ENCODE measurements around the gene LAMA2. TPM values are rescaled to one million over a fixed set of nuclear protein-coding genes. Genes with fewer than 3 reads are reported as not detected.

Gene LAMA2
- total and polyA plus RNA-seq, 7 donors = 8.8 to 59.0 (median 27.3) TPM

DNA sequence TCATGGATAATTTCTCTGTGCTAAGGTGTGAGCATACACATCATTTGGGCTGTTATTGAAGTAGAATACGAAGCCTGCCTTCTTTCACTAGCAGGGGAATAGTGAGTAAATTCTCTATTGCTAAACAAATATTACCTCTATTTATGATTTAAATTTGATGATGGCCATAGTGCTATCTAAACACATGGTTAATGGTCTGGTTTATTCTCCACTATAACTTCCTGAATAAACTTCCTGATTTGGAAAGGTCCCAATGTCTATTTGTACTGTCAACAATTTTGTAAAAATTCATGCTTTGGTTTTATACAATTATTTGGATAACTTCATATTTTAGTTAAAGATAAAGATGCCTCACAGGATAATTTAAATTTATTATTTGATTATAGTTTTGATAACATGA lies 426.2 kb downstream of the LAMA2 start:
- intact Hi-C loops (cut with DNase I) = no loop called here
- TF ChIP-seq, protein P1, sequence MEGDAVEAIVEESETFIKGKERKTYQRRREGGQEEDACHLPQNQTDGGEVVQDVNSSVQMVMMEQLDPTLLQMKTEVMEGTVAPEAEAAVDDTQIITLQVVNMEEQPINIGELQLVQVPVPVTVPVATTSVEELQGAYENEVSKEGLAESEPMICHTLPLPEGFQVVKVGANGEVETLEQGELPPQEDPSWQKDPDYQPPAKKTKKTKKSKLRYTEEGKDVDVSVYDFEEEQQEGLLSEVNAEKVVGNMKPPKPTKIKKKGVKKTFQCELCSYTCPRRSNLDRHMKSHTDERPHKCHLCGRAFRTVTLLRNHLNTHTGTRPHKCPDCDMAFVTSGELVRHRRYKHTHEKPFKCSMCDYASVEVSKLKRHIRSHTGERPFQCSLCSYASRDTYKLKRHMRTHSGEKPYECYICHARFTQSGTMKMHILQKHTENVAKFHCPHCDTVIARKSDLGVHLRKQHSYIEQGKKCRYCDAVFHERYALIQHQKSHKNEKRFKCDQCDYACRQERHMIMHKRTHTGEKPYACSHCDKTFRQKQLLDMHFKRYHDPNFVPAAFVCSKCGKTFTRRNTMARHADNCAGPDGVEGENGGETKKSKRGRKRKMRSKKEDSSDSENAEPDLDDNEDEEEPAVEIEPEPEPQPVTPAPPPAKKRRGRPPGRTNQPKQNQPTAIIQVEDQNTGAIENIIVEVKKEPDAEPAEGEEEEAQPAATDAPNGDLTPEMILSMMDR (IDR thresholded peaks at IDR 0.05) = no peak
- no peak for DNase-seq
- Histone ChIP-seq H3K4me1 (no peaks in the 10 kb centered on the region), H3K4me3 (no peak overlapping the region), H3K27ac (no peak overlapping the region), H3K27me3 (ENCODE audit: insufficient read depth in 3 of 3, low read length in 2 of 3) (no peaks in the 10 kb centered on the region), H3K36me3 (ENCODE audit: insufficient read depth in 1 of 2, low read depth in 1 of 2) (peaks cover 0 to 8% of the 10 kb centered on the region in 2 donors), H3K9me3 (no peaks in the 10 kb centered on the region)
- WGBS, 3 donors = 96 to 98% (median 97%) methylated on average over 1 of the region's 1 CpG
- no peak for ATAC-seq

DNA sequence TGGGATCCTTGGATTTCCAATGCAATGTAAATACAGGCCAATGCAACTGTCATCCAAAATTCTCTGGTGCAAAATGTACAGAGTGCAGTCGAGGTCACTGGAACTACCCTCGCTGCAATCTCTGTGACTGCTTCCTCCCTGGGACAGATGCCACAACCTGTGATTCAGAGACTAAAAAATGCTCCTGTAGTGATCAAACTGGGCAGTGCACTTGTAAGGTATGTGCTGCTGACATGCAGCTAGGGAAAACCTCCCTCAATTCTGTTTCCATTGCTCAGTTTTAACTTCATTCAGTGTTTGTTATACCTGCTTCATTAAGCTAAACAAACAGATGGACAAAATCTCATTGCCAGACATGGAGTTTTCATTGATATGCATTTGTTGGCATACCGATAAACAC lies 429.9 kb downstream of the LAMA2 start:
- WGBS, 3 donors = 52 to 61% (median 54%) methylated on average over 3 of the region's 3 CpGs
- TF ChIP-seq, protein P1 (IDR thresholded peaks at IDR 0.05) = no peak
- ATAC-seq (no peak), DNase-seq (no peak)
- Histone ChIP-seq H3K9me3 (no peaks in the 10 kb centered on the region), H3K36me3 (ENCODE audit: insufficient read depth in 1 of 2, low read depth in 1 of 2) (peaks cover 0 to 31% of the 10 kb centered on the region in 2 donors), H3K4me3 (no peak overlapping the region), H3K27ac (no peak overlapping the region), H3K4me1 (no peaks in the 10 kb centered on the region), H3K27me3 (ENCODE audit: insufficient read depth in 3 of 3, low read length in 2 of 3) (no peaks in the 10 kb centered on the region)
- intact Hi-C loops (cut with DNase I) = no loop called here

DNA sequence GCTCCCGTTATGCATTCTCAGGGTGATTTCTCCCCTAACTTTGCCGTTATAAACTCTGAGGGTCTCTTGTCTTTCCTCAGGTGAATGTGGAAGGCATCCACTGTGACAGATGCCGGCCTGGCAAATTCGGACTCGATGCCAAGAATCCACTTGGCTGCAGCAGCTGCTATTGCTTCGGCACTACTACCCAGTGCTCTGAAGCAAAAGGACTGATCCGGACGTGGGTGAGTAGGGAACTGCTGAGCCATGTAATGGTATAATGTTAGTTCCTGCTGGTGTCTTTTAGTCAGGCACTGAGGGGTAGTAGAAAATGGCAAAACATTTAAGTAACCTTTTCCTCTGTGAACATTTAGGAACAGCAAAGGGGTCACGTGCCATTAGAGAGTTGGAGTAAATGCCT lies 431.6 kb downstream of the LAMA2 start:
- H3K4me1 ChIP-seq = no peaks in the 10 kb centered on the region
- H3K9me3 ChIP-seq = no peaks in the 10 kb centered on the region
- ATAC-seq (peak in 3 of 4 donors; percentile 27 to 57 (median 27)), DNase-seq (no peak)
- intact Hi-C loops (cut with DNase I) = no loop called here
- no peaks in the 10 kb centered on the region for H3K27me3 ChIP-seq (ENCODE audit: insufficient read depth in 3 of 3, low read length in 2 of 3)
- TF ChIP-seq, protein P1 (IDR thresholded peaks at IDR 0.05) = no peak
- no peak overlapping the region for H3K27ac ChIP-seq
- 45 to 54% (median 45%) methylated on average over 9 of the region's 9 CpGs for WGBS, 3 donors
- H3K4me3 ChIP-seq = no peak overlapping the region
- peaks cover 0 to 31% of the 10 kb centered on the region in 2 donors for H3K36me3 ChIP-seq (ENCODE audit: insufficient read depth in 1 of 2, low read depth in 1 of 2)

DNA sequence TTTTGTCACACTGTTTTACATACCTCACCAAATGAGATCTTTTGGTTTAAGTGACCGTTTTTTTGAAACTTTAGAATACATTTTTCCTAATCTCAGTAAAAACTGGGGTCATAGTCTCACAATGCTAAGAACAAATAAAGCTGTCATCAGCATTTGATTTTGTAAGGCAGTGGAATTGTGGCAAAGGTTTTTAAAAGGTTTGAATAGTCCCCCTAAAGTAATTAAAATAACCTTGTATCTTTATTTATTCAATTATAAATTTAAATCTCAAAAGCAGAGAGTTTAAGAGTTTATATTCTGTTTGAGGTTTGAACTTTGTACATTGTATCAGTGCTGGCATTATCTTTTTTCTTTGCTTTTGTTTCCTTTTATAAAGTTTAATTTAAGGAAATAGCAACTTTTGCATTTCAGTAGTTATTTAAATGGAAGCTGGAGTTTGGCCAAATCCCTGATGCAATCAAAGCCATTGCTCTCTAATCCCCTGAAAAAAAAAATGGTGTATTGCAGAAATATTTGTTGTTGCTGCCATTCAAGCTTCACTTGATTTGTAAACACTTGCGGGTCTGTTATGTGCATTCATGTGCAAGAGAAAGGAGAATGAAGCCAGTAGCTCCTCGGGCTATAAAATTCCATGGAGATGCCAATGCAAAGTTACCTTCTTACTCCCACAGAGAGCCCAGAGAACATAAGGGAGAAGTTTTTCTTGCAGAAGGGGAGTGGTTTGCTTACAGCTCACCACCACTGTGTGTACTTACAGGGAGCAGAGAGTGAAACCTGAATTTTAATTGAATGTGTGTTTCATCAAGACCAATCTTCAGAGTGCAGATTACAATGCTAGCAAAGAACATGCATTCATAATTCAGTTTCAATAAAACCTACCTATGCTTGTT lies 435.2 kb downstream of the LAMA2 start:
- TF ChIP-seq, protein P1 (IDR thresholded peaks at IDR 0.05) = no peak
- WGBS, 3 donors = 31 to 40% (median 35%) methylated on average over 3 of the region's 3 CpGs
- Histone ChIP-seq H3K4me1 (no peaks in the 10 kb centered on the region), H3K27me3 (ENCODE audit: insufficient read depth in 3 of 3, low read length in 2 of 3) (no peaks in the 10 kb centered on the region), H3K9me3 (no peaks in the 10 kb centered on the region), H3K27ac (no peak overlapping the region), H3K4me3 (no peak overlapping the region), H3K36me3 (ENCODE audit: insufficient read depth in 1 of 2, low read depth in 1 of 2) (peaks cover 0 to 48% of the 10 kb centered on the region in 2 donors)
- no peak for ATAC-seq
- DNase-seq = no peak
- intact Hi-C loops (cut with DNase I) = no loop called here
